HG03139 (cell line): ENCODE measurements around the gene FN3K.
"Not testable (repeated sequence)": the region's sequence is repeated elsewhere in the genome, so short reads cannot be mapped to it uniquely, and the experiment has no call there.

ENCODE experiments used
- ATAC-seq: cut with Tn5 transposase; IDR thresholded peaks from one replicate; pipeline ENCODE4 v1.9.1; 2021; ENCODE audit not compliant: unreplicated experiment

FN3K gene

DNA sequence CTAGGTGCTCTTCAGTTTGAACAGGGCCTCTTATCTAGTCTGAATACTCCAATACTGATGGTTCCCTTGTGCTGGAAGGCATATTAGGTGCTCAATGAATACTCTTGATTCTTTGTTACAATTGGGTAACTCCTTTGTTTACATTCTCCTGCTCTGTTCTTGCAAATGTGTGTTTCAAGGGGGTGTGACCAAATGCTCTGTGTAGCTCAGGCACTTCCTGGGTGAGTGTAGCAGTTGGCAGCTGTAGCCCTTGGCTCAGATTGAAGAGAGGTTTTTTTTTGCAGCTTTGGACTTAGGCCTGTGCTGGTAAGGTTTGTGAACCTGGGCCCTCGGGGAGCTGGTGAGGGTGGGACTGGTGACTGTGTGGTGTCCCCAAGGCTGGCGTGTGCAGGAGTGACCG is 36.6 kb downstream of the FN3K start:
- no peak for ATAC-seq

GRCh38 chr17:82774456-82774855 is 39.0 kb downstream of the FN3K start:
- ATAC-seq = not testable (repeated sequence)

- ATAC-seq = no peak
Measured at GRCh38 chr17:82775001-82775823, 39.8 kb downstream of the FN3K start.

- no peak for ATAC-seq
Measured at GRCh38 chr17:82776454-82776853, 41.0 kb downstream of the FN3K start.

DNA sequence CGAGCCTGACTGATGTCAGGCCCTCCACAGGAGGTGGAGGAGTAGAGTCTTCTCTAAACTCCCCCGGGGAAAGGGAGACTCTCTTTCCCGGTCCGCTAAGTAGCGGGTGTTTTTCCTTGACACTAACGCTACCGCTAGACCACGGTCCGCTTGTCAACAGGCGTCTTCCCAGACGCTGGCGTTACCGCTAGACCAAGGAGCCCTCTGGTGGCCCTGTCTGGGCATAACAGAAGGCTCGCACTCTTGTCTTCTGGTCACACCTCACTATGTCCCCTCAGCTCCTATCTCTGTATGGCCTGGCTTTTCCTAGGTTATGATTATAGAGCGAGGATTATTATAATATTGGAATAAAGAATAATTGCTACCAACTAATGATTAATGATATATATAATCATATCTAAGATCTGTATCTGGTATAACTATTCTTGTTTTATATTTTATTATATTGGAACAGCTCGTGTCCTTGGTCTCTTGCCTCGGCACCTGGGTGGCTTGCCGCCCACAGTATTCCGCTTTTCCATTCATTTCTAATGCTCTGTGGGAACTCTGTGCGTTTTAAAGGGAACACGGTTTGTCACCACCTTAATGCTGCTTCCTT is 42.5 kb downstream of the FN3K start:
- ATAC-seq = not testable (repeated sequence)

- ATAC-seq = no peak
Measured at GRCh38 chr17:82779541-82779940, 44.1 kb downstream of the FN3K start.

DNA sequence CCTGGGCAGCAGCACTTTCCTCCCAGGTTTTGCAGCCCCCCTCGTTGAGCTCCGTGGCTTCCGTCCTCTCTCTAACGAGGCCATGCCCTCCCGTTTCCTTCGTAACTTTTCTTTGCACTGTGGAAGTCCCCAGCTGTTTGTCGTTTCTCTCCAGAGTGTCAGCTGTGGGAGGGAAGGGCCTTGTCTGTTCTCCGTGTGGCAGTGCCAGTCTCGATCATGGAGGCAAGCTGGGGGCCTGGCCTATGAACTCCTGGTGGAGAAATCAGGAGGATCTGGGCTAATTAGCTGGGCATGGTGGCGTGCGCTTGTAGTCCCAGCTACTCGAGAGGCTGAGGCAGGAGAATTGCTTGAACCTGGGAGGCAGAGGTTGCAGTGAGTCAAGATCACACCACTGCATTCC is 44.8 kb downstream of the FN3K start:
- no peak for ATAC-seq

- no peak for ATAC-seq
Measured at GRCh38 chr17:82780971-82781893, 45.8 kb downstream of the FN3K start.

DNA sequence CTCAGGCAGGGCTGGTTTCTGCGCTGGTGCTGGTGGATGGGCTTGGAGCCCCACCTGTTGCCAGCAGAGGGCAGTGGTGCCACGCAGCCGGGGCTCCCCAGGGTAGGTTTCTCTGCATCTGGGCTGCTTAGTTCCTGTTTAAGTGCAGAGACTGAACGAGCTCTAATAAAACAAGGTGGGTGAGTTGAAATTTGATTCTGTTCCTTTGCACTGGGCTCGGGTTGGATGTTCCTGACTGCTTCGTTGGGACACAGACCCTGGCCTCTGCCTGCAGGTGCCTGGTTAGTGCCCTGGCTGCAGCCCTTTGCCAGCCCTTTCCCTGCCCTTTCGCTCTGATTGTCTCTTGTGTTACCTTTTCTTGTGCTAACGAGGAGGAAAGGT is 46.5 kb downstream of the FN3K start:
- no peak for ATAC-seq

GRCh38 chr17:82782657-82783207 is 47.3 kb downstream of the FN3K start:
- no peak for ATAC-seq

- ATAC-seq = no peak
Measured at GRCh38 chr17:82783498-82783897, 48.1 kb downstream of the FN3K start.

DNA sequence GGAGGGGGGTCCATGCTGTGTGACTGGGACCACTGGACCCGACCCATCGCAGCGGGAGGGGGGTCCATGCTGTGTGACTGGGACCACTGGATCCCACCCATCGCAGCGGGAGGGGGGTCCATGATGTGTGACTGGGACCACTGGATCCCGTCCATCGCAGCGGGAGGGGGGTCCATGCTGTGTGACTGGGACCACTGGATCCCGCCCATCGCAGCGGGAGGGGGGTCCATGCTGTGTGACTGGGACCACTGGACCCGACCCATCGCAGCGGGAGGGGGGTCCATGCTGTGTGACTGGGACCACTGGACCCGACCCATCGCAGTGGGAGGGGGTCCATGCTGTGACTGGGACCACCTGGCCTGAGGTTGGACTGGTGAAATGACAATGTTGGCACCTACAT is 50.2 kb downstream of the FN3K start:
- not testable (repeated sequence) for ATAC-seq

DNA sequence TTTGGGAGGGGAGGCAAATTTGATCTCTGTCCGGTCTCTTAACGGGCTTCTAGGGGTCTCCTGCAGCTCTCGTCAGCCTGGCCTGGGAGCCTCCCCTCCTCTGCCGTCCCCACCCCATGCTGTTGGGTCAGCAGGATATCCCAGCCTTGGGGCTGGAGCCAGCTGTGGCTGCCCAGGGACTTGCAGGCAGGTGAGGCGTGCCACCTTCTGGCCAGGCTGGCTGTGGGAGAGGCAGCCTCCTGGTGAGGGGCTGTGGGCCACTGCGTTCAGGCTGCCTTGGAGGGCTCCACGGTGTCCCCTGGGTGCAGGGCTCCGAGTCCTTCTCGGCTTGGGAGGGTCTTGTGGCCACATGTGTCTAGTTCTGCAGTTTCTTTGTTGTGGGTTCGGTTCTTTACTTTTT is 51.0 kb downstream of the FN3K start:
- no peak for ATAC-seq

GRCh38 chr17:82787081-82787848 is 51.9 kb downstream of the FN3K start:
- no peak for ATAC-seq

DNA sequence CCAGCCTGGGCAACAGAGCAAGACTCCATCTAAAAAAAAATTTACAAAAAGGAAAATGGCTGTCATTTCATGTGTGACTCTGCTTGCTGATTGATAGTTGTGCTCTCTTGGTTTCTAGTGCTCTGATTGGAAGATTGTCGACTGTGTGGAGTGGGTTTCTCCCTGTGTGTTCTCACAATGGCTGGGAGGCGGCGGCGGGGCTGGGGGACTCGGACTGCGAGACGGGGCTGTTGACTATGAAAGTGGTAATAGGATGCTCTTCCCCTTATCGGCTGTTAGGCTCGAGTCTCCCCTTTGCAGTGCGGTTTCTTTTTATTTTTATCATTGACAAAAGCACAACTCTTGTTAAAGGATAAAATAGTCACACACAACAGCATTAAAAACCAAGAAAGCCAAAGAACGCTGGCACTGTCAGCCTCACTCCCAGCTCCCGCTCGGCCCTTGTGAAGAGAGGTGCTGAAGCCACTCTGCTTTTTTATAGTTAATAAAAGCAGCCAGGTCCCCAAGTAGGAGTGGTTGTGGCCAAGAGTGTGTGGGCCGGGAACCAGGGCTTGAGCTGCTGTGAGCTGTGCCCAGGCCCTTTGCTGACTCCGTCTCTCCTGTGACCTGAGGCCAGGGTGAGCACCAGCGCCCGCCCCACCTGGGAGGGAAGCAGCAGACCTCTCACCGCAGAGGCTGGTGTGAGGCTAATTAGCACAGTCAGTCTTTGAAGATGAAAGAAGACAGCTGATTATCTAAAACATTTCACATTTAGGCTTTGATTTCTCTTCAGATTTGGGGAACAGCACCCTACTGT is 53.0 kb downstream of the FN3K start:
- no peak for ATAC-seq

- no peak for ATAC-seq
Measured at GRCh38 chr17:82789051-82789592, 53.7 kb downstream of the FN3K start.

DNA sequence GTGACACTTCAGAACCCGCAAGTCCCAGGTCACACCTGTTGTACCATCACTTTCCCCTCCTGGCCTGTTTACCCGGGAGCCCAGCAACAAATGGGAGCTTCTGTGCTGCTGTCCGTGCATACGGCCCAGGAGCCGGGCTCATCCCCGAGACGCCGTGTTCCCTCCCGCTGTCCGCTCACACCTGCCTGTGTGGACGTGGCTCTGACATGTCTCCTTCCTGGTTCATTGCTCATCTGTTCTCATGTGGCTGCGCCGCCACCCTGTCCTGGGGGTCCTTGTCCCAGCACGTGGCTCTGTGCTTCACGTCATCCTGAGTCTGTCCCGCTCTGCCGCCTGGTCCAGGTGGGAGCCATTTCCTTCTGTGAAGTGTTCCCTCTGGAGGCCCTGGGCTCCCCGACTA is 54.4 kb downstream of the FN3K start:
- ATAC-seq = no peak

DNA sequence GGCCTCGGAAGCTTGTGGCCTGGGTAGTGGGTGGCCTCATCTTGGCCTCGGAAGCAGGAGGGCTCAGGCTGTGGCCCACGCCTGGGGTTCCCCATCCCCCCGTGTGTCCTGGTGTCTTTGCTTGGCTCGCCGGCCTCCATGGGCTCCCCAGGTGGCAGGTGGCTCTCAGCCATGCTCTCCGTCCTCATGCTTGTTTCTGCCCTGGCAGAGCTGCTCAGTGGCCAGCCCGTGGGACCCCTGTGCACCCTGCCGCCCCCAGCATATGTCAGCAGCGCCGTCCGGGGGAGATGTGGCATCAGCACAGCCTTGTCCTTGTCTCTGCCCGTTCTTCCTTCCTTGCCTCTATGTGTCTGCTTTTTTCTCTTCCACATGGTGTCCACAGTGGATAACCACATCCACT is 55.0 kb downstream of the FN3K start:
- no peak for ATAC-seq

DNA sequence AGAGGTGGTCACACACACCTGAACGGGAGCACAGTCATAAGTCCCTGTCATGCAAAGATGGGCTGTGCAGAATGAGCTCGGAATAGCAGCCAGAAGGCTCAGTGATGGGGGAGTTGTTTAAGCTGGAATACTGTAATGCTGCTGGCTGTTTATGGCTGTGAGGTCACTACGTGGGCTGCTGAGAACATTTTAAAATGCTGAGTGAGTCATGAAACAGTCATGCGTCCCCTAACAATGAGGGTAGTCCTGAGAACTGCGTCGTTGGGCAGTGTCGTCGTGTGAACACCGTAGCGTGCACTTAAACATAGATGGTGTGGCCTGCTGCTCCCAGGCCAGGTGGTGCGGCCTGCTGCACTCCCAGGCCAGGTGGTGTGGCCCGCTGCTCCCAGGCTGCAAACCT is 56.1 kb downstream of the FN3K start:
- no peak for ATAC-seq
